Kidney (tissue), 14 donors: Measurements from ENCODE around the gene MDN1. TPM values are rescaled to one million over a fixed set of nuclear protein-coding genes. Genes with fewer than 3 reads are reported as not detected.

Experiments
- DNase-seq, 5 donors: peaks; one replicate each; pipeline ENCODE4 v3.0.0-alpha.2; 2013 to 2020
- FAIRE-seq: peaks from 2 replicates; lab custom pipeline; 2012; peaks lifted over from hg19 to GRCh38; lab: Jason Lieb, UNC
- H3K27ac ChIP-seq, 2 donors: one replicate each; pipeline ENCODE4 v1.7.0; 2013; ENCODE audit warnings: low read depth in 2 of 2, low read length in 2 of 2, inconsistent platforms in 1 of 2
- H3K27me3 ChIP-seq: one replicate; pipeline ENCODE4 v1.7.1; 2013; ENCODE audit warnings: low read length, inconsistent platforms; ENCODE audit not compliant: control insufficient read depth, insufficient read depth
- H3K36me3 ChIP-seq, 3 donors: one replicate each; pipeline versions ENCODE4 v1.7.0 to v1.7.1; 2013; ENCODE audit warnings: low read length in 3 of 3, control low read depth in 1 of 3, inconsistent platforms in 1 of 3; ENCODE audit not compliant: insufficient read depth in 3 of 3, control insufficient read depth in 2 of 3
- H3K4me1 ChIP-seq, 3 donors: one replicate each; pipeline versions ENCODE4 v1.7.0 to v1.7.1; 2013; ENCODE audit warnings: low read length in 3 of 3, inconsistent platforms in 1 of 3, low read depth in 1 of 3; ENCODE audit not compliant: control insufficient read depth in 2 of 3, insufficient read depth in 2 of 3
- H3K4me3 ChIP-seq, 3 donors: one replicate each; pipeline versions ENCODE4 v1.7.0 to v1.8.1; 2013; ENCODE audit warnings: low read length in 3 of 3, control low read depth in 1 of 3, inconsistent platforms in 1 of 3
- H3K9ac ChIP-seq, 3 donors: one replicate each; pipeline versions ENCODE4 v1.7.0 to v1.7.1; 2013; ENCODE audit warnings: low read length in 3 of 3, control low read depth in 1 of 3, inconsistent platforms in 1 of 3
- H3K9me3 ChIP-seq, 3 donors: one replicate each; pipeline versions ENCODE4 v1.7.0 to v1.7.1; 2013; ENCODE audit warnings: low read length in 3 of 3, control low read depth in 1 of 3, inconsistent platforms in 1 of 3; ENCODE audit not compliant: control insufficient read depth in 2 of 3, insufficient read depth in 1 of 3
- CTCF ChIP-seq: IDR thresholded peaks from 3 replicates; pipeline ENCODE4 v1.5.1; 2012; ENCODE audit warnings: mild to moderate bottlenecking, moderate library complexity, borderline replicate concordance; ENCODE audit not compliant: insufficient read depth; ENCODE audit errors: extremely low read depth
- intact Hi-C: fragments of 100-400 bp; cut with DNase I; formaldehyde crosslinking; loops from one replicate; pipeline ENCODE4 v1.11.1; 2022
- polyA plus RNA-seq: library from polyadenylated mRNA; stranded (reverse); fragments of 350-450 nt; fragmentation: Illumina TruSeq; extraction: RNeasy Lipid Tissue Mini Kit (QIAGEN cat#74804); gene quantifications from one replicate; pipeline ENCODE4 v1.2.3, GENCODE V29; 2014; ENCODE audit warnings: low read depth, low replicate concordance; ENCODE audit not compliant: insufficient read depth
- total RNA-seq: library from RNA; stranded (reverse); fragmentation: NEBNext Ultra II Directional; extraction: Animal tissue kit (Norgen Biotek cat#: 25700); gene quantifications from one replicate; pipeline ENCODE4 v1.2.1, GENCODE V29; 2021
- donor health status: control.
- donor health status: control.
- donor health status: control.
- donor health status: control.
- donor health status: control.
- donor health status: DM: yes; HTN: yes; CAD: no.
- donor health status: Normal renal cell carcinoma (clear cell type).

The MDN1 gene
- total and polyA plus RNA-seq, 2 donors from 2014 or later = 19.4 to 34.9 TPM

GRCh38 chr6:89650579-89650978, 169.0 kb downstream of the MDN1 start:
- no peak for FAIRE-seq
- Histone ChIP-seq H3K27me3 (no peaks in the 10 kb centered on the region), H3K4me1 (no peaks in the 10 kb centered on the region), H3K27ac (no peak overlapping the region), H3K36me3 (peaks cover 4 to 23% (median 22%) of the 10 kb centered on the region in 3 donors), H3K9me3 (no peaks in the 10 kb centered on the region), H3K9ac (no peak overlapping the region), H3K4me3 (no peak overlapping the region)
- no peak for DNase-seq
- TF ChIP-seq CTCF = no peak
- intact Hi-C loops = no loop called here

GRCh38 chr6:89649682-89650081, 169.9 kb downstream of the MDN1 start:
- FAIRE-seq (no peak), DNase-seq (no peak)
- H3K4me3 ChIP-seq = no peak overlapping the region
- no peaks in the 10 kb centered on the region for H3K9me3 ChIP-seq
- no peak overlapping the region for H3K9ac ChIP-seq
- TF ChIP-seq CTCF = no peak
- H3K36me3 ChIP-seq = peaks cover 4 to 23% (median 23%) of the 10 kb centered on the region in 3 donors
- H3K27me3 ChIP-seq = no peaks in the 10 kb centered on the region
- no peaks in the 10 kb centered on the region for H3K4me1 ChIP-seq
- no peak overlapping the region for H3K27ac ChIP-seq
- intact Hi-C loops = no loop called here

- H3K9me3 ChIP-seq = no peaks in the 10 kb centered on the region
- FAIRE-seq = no peak
- H3K27me3 ChIP-seq = no peaks in the 10 kb centered on the region
- H3K27ac ChIP-seq = no peak overlapping the region
- no peak overlapping the region for H3K4me3 ChIP-seq
- intact Hi-C loops = no loop called here
- H3K9ac ChIP-seq = no peak overlapping the region
- no peak for TF ChIP-seq CTCF
- no peaks in the 10 kb centered on the region for H3K4me1 ChIP-seq
- DNase-seq = no peak
- peaks cover 4 to 32% (median 24%) of the 10 kb centered on the region in 3 donors for H3K36me3 ChIP-seq
Measured at GRCh38 chr6:89644864-89645263, 174.7 kb downstream of the MDN1 start.

GRCh38 chr6:89643406-89643805, 176.2 kb downstream of the MDN1 start:
- Histone ChIP-seq H3K4me3 (no peak overlapping the region), H3K9me3 (no peaks in the 10 kb centered on the region), H3K4me1 (peaks cover 0 to 9% (median 4%) of the 10 kb centered on the region in 3 donors), H3K27ac (no peak overlapping the region), H3K27me3 (no peaks in the 10 kb centered on the region), H3K36me3 (peaks cover 4 to 32% (median 24%) of the 10 kb centered on the region in 3 donors), H3K9ac (no peak overlapping the region)
- no peak for TF ChIP-seq CTCF
- DNase-seq (no peak), FAIRE-seq (no peak)
- intact Hi-C loops = no loop called here
